Hepatocyte (in vitro differentiated cells): ENCODE data around the gene TGFB3. TPM values are rescaled to one million over a fixed set of nuclear protein-coding genes. Genes with fewer than 3 reads are reported as not detected.
"Not testable (repeated sequence)": the region's sequence is repeated elsewhere in the genome, so short reads cannot be mapped to it uniquely, and the experiment has no call there.

Experiments used
- DNase-seq: peaks from one replicate; pipeline ENCODE4 v3.0.0-alpha.2; 2016; ENCODE audit warnings: low spot score
- H2AFZ ChIP-seq: fragments of 200-600 bp; sonication (generic); 2 replicates; pipeline ENCODE4 v1.6.0; 2016; ENCODE audit warnings: antibody characterized with exemption, mild to moderate bottlenecking
- H3K27ac ChIP-seq: fragments of 200-600 bp; sonication (generic); 2 replicates; pipeline ENCODE4 v1.5.1; 2016; ENCODE audit warnings: mild to moderate bottlenecking
- H3K27me3 ChIP-seq: fragments of 200-600 bp; sonication (generic); 2 replicates; pipeline ENCODE4 v1.6.1; 2016
- H3K36me3 ChIP-seq: fragments of 200-600 bp; sonication (generic); replicated peaks from 2 replicates; pipeline ENCODE4 v1.5.1; 2016; ENCODE audit warnings: low read depth; ENCODE audit not compliant: insufficient read depth
- H3K4me1 ChIP-seq: fragments of 200-600 bp; sonication (generic); 2 replicates; pipeline ENCODE4 v1.5.1; 2016; ENCODE audit warnings: mild to moderate bottlenecking, moderate library complexity; ENCODE audit not compliant: insufficient read depth
- H3K4me2 ChIP-seq: fragments of 200-600 bp; sonication (generic); 2 replicates; pipeline ENCODE4 v1.6.0; 2016
- H3K4me3 ChIP-seq: fragments of 200-600 bp; sonication (generic); 2 replicates; pipeline ENCODE4 v1.5.1; 2016; ENCODE audit warnings: mild to moderate bottlenecking
- H3K79me2 ChIP-seq: fragments of 200-600 bp; sonication (generic); 2 replicates; pipeline ENCODE4 v1.6.0; 2017; ENCODE audit warnings: mild to moderate bottlenecking
- H3K9me2 ChIP-seq: fragments of 200-600 bp; sonication (generic); replicated peaks from 2 replicates; pipeline ENCODE4 v1.6.0; 2017; ENCODE audit warnings: mild to moderate bottlenecking; ENCODE audit not compliant: insufficient read depth
- H3K9me3 ChIP-seq: fragments of 200-600 bp; sonication (generic); 2 replicates; pipeline ENCODE4 v1.5.1; 2016; ENCODE audit warnings: low read depth, mild to moderate bottlenecking
- H4K20me1 ChIP-seq: fragments of 200-600 bp; sonication (generic); 2 replicates; pipeline ENCODE4 v1.6.0; 2016; ENCODE audit warnings: mild to moderate bottlenecking; ENCODE audit not compliant: insufficient read depth, poor library complexity, severe bottlenecking
- EZH2 ChIP-seq: fragments of 200-600 bp; sonication (generic); IDR thresholded peaks from 2 replicates; pipeline ENCODE4 v1.6.1; 2016; ENCODE audit warnings: antibody characterized with exemption, mild to moderate bottlenecking, borderline replicate concordance
- EZH2phosphoT487 ChIP-seq: fragments of 200-600 bp; sonication (generic); IDR thresholded peaks from one replicate; pipeline ENCODE4 v1.6.1; 2018; ENCODE audit warnings: antibody characterized with exemption, mild to moderate bottlenecking, low read depth, moderate library complexity; ENCODE audit not compliant: unreplicated experiment, severe bottlenecking
- WGBS: methylation state at CpG from one replicate; pipeline ENCODE4 v1.1.6; 2016; ENCODE audit warnings: low lambda C conversion rate; ENCODE audit errors: missing lambda C conversion rate; 5-methylcytosine and 5-hydroxymethylcytosine counted together
- polyA plus RNA-seq: library from polyadenylated mRNA; unstranded; fragments of >200 nt; fragmentation: Nextera tagmentation; extraction: Ambion mirVana; gene quantifications from 2 replicates; pipeline ENCODE4 v1.2.1, GENCODE V29; 2016
- total RNA-seq: library from RNA; depleted of rRNA; stranded (reverse); fragments of >200 nt; gene quantifications from 2 replicates; pipeline ENCODE4 v1.2.3, GENCODE V29; 2014
- TF ChIP-seq, protein P1 (sequence below): fragments of 200-600 bp; sonication (generic); IDR thresholded peaks from 2 replicates; pipeline ENCODE4 v1.5.1; 2016; ENCODE audit warnings: antibody characterized with exemption, mild to moderate bottlenecking; ENCODE audit not compliant: poor library complexity

TGFB3 gene
- total and polyA plus RNA-seq, 2 experiments from 2014 or later, result 23.1 to 26.2 TPM

DNA sequence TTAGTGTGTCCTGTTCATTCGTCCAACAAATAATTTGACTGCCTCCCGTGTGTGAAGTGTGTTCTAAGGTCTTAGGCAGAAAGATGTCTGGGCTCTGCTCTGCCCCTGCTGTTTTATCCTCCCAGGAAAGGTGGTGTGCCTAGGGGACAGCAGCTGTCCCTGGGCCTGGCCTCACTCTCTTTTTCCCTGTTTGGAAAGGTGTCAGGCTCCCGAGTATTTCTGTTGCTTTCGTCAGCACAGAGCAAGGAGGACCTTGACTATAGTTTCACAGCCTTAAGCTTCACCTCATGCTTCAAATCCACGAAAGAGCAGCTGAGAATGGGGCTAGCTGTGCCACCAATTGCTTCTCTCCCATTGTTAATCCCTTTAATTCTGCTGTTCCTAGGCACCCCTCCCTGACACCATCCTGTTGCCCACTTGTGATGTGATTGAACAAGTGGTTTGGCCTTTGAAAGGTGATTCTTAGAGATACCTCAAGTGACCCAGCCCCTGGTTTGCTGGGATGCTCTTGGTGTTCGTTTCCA, 54.2 kb downstream of the TGFB3 start:
- no peaks in the 10 kb centered on the region for H4K20me1 ChIP-seq
- no peaks in the 10 kb centered on the region for H3K27me3 ChIP-seq
- no peaks in the 10 kb centered on the region for H3K9me2 ChIP-seq
- 80% methylated on average over 6 of the region's 6 CpGs for WGBS
- no peak overlapping the region for H3K4me2 ChIP-seq
- no peak overlapping the region for H3K4me3 ChIP-seq
- no peaks in the 10 kb centered on the region for H3K79me2 ChIP-seq
- no peaks in the 10 kb centered on the region for H3K36me3 ChIP-seq
- no peak for DNase-seq
- no peak overlapping the region for H2AFZ ChIP-seq
- H3K4me1 ChIP-seq, result no peaks in the 10 kb centered on the region
- TF ChIP-seq, protein P1, sequence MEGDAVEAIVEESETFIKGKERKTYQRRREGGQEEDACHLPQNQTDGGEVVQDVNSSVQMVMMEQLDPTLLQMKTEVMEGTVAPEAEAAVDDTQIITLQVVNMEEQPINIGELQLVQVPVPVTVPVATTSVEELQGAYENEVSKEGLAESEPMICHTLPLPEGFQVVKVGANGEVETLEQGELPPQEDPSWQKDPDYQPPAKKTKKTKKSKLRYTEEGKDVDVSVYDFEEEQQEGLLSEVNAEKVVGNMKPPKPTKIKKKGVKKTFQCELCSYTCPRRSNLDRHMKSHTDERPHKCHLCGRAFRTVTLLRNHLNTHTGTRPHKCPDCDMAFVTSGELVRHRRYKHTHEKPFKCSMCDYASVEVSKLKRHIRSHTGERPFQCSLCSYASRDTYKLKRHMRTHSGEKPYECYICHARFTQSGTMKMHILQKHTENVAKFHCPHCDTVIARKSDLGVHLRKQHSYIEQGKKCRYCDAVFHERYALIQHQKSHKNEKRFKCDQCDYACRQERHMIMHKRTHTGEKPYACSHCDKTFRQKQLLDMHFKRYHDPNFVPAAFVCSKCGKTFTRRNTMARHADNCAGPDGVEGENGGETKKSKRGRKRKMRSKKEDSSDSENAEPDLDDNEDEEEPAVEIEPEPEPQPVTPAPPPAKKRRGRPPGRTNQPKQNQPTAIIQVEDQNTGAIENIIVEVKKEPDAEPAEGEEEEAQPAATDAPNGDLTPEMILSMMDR, result no peak
- TF ChIP-seq EZH2 (no peak), EZH2phosphoT487 (no peak)
- H3K9me3 ChIP-seq, result no peaks in the 10 kb centered on the region
- H3K27ac ChIP-seq, result no peak overlapping the region

DNA sequence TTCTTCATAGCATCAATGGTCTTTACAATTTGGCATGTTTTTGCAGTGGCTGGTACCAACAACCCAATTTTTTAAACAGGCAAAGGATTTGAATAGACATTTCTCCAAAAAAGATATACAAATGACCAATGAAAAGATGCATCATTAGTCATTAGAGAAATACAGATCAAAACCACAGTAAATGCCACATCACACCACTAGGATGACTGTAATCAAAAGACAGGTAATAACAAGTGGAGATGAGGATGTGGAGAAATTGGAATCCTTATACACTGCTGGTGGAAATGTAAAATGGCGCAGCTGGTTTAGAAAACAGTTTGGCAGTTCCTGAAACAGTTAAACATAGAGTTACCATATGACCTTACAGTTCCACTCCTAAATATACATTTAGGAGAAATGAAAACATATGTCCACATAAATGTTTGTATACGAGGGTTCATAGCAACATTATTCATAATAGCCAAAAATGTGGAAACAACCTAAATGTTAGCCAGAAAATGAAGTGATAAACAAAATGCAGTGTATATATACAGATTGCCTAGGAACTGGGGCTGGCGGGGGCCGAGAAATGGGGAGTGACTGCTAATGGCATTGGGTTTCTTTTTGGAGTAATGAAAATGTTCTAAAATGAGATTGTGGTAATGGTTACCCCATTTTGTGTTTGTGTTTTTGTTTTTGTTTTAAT, 55.2 kb downstream of the TGFB3 start:
- H3K27me3 ChIP-seq, result no peaks in the 10 kb centered on the region
- H4K20me1 ChIP-seq, result no peaks in the 10 kb centered on the region
- WGBS, result 93% methylated on average over 4 of the region's 4 CpGs
- DNase-seq, result no peak
- no peaks in the 10 kb centered on the region for H3K9me2 ChIP-seq
- no peak for TF ChIP-seq EZH2phosphoT487
- no peaks in the 10 kb centered on the region for H3K79me2 ChIP-seq
- no peak overlapping the region for H3K4me2 ChIP-seq
- H3K36me3 ChIP-seq, result no peaks in the 10 kb centered on the region
- no peaks in the 10 kb centered on the region for H3K9me3 ChIP-seq
- H3K4me1 ChIP-seq, result no peaks in the 10 kb centered on the region
- no peak overlapping the region for H3K27ac ChIP-seq
- no peak overlapping the region for H2AFZ ChIP-seq
- H3K4me3 ChIP-seq, result no peak overlapping the region

DNA sequence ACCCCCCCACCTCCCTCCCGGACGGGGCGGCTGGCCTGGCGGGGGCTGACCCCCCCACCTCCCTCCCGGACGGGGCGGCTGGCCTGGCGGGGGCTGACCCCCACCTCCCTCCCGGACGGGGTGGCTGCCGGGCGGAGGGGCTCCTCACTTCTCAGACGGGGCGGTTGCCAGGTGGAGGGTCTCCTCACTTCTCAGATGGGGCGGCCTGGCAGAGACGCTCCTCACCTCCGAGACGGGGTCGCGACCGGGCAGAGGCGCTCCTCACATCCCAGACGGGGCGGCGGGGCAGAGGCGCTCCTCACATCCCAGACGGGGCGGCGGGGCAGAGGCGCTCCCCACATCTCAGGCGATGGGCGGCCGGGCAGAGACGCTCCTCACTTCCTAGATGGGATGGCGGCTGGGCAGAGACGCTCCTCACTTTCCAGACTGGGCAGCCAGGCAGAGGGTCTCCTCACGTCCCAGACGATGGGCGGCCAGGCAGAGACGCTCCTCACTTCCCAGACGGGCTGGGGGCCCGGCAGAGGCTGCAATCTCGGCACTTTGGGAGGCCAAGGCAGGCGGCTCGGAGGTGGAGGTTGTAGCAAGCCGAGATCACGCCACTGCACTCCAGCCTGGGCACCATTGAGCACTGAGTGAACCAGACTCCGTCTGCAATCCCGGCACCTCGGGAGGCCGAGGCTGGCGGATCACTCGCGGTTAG, 56.5 kb downstream of the TGFB3 start:
- H4K20me1 ChIP-seq, H3K27ac ChIP-seq, H2AFZ ChIP-seq, H3K9me3 ChIP-seq, H3K36me3 ChIP-seq, H3K27me3 ChIP-seq, H3K4me1 ChIP-seq, H3K4me2 ChIP-seq, H3K9me2 ChIP-seq, H3K79me2 ChIP-seq, DNase-seq, H3K4me3 ChIP-seq: not testable (repeated sequence)
- WGBS, result 96% methylated on average over 15 of the region's 54 CpGs

DNA sequence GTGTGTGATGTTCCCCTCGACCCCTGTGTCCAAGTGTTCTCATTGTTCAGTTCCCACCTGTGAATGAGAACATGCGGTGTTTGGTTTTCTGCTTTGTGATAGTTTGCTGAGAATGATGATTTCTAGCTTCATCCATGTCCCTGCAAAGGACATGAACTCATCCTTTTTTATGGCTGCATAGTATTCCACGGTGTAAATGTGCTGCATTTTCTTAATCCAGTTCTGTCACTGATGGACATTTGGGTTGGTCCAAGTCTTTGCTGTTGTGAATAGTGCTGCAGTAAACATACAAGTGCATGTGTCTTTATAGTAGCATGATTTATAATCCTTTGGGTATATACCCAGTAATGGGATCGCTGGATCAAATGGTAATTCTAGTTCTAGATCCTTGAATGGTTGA, 61.4 kb downstream of the TGFB3 start:
- H3K9me3 ChIP-seq, H3K27ac ChIP-seq, DNase-seq, H3K9me2 ChIP-seq, H3K36me3 ChIP-seq, H3K4me1 ChIP-seq, H3K4me2 ChIP-seq, H3K27me3 ChIP-seq, H3K79me2 ChIP-seq, H2AFZ ChIP-seq, H4K20me1 ChIP-seq, H3K4me3 ChIP-seq: not testable (repeated sequence)
- 97% methylated on average over 4 of the region's 4 CpGs for WGBS

DNA sequence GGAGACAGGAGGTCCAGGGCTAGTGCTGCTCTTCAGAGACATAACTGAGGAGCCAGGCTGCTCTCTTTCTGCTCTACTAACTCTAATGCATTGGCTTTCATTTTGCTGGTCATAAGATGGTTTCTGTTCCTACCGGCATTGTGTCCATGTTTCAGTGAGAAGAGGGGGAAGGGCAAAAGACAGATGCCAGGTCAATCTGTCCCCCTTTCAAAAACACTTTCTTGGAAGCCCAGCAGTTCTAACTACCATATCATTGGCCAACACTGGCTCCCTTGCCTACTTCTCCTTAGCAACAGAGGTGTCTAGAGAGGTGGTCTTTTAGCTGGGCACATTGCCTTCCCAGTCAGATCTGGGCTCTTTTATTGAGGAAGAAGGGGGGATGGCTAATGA, 63.9 kb downstream of the TGFB3 start:
- H3K27me3 ChIP-seq, result no peaks in the 10 kb centered on the region
- H3K36me3 ChIP-seq, result no peaks in the 10 kb centered on the region
- DNase-seq, result no peak
- 50% methylated on average over 1 of the region's 1 CpG for WGBS
- no peaks in the 10 kb centered on the region for H3K4me1 ChIP-seq
- H3K27ac ChIP-seq, result no peak overlapping the region
- no peak overlapping the region for H3K4me3 ChIP-seq
- no peaks in the 10 kb centered on the region for H3K9me2 ChIP-seq
- no peak overlapping the region for H2AFZ ChIP-seq
- no peaks in the 10 kb centered on the region for H3K9me3 ChIP-seq
- H3K4me2 ChIP-seq, result no peak overlapping the region
- H3K79me2 ChIP-seq, result no peaks in the 10 kb centered on the region
- no peaks in the 10 kb centered on the region for H4K20me1 ChIP-seq
- TF ChIP-seq EZH2 (no peak), EZH2phosphoT487 (no peak)
- TF ChIP-seq, protein P1, result no peak
